ENCODE measurements around the gene ECE2.
A peak's percentile ranks its signal among the peaks of the same experiment; 100 is the strongest.
"Not testable (repeated sequence)": the region's sequence is repeated elsewhere in the genome, so short reads cannot be mapped to it uniquely, and the experiment has no call there.

ECE2 gene

GRCh38 chr3:184334470-184335158 lies 58.8 kb downstream of the ECE2 start:
- no peaks in the 10 kb centered on the region for H3K27me3 ChIP-seq (replicated peaks; ENCODE audit: control insufficient read depth, insufficient read depth, low read length)
- H3K4me1 ChIP-seq (ENCODE audit: control insufficient read depth, insufficient read depth, low read length), result peaks cover 45% of the 10 kb centered on the region
- DNase-seq (ENCODE audit: low read depth), result peak; percentile 44
- H3K4me3 ChIP-seq (ENCODE audit: low read length), result no peak overlapping the region
- no peak overlapping the region for H3K9ac ChIP-seq (ENCODE audit: low read length)
- H3K9me3 ChIP-seq (ENCODE audit: control insufficient read depth, low read length), result no peaks in the 10 kb centered on the region
- peaks cover 59% of the 10 kb centered on the region for H3K36me3 ChIP-seq (ENCODE audit: control insufficient read depth, insufficient read depth, low read length, severe bottlenecking)

- peaks cover 43% of the 10 kb centered on the region for H3K4me1 ChIP-seq (ENCODE audit: control insufficient read depth, insufficient read depth, low read length)
- H3K27me3 ChIP-seq (replicated peaks; ENCODE audit: control insufficient read depth, insufficient read depth, low read length), result no peaks in the 10 kb centered on the region
- no peaks in the 10 kb centered on the region for H3K9me3 ChIP-seq (ENCODE audit: control insufficient read depth, low read length)
- H3K36me3 ChIP-seq (ENCODE audit: control insufficient read depth, insufficient read depth, low read length, severe bottlenecking), result peaks cover 52% of the 10 kb centered on the region
- H3K9ac ChIP-seq (ENCODE audit: low read length), result peak overlapping the region; percentile 85
- H3K4me3 ChIP-seq (ENCODE audit: low read length), result peak overlapping the region; percentile 83
- no peak for DNase-seq (ENCODE audit: low read depth)
Observed at GRCh38 chr3:184335291-184335660, 59.5 kb downstream of the ECE2 start.

- H3K27me3 ChIP-seq (replicated peaks; ENCODE audit: control insufficient read depth, insufficient read depth, low read length), result no peaks in the 10 kb centered on the region
- H3K4me3 ChIP-seq (ENCODE audit: low read length), result peak overlapping the region; percentile 83
- peaks cover 43% of the 10 kb centered on the region for H3K4me1 ChIP-seq (ENCODE audit: control insufficient read depth, insufficient read depth, low read length)
- peak overlapping the region; percentile 85 for H3K9ac ChIP-seq (ENCODE audit: low read length)
- peak; percentile 93 for DNase-seq (ENCODE audit: low read depth)
- no peaks in the 10 kb centered on the region for H3K9me3 ChIP-seq (ENCODE audit: control insufficient read depth, low read length)
- H3K36me3 ChIP-seq (ENCODE audit: control insufficient read depth, insufficient read depth, low read length, severe bottlenecking), result peaks cover 46% of the 10 kb centered on the region
Observed at GRCh38 chr3:184335661-184336546, 60.1 kb downstream of the ECE2 start.

GRCh38 chr3:184336547-184337398 lies 61.0 kb downstream of the ECE2 start:
- Histone ChIP-seq H3K9me3 (ENCODE audit: control insufficient read depth, low read length) (no peaks in the 10 kb centered on the region), H3K4me1 (ENCODE audit: control insufficient read depth, insufficient read depth, low read length) (peaks cover 37% of the 10 kb centered on the region), H3K4me3 (ENCODE audit: low read length) (peak overlapping the region; percentile 83), H3K27me3 (replicated peaks; ENCODE audit: control insufficient read depth, insufficient read depth, low read length) (no peaks in the 10 kb centered on the region), H3K36me3 (ENCODE audit: control insufficient read depth, insufficient read depth, low read length, severe bottlenecking) (peaks cover 39% of the 10 kb centered on the region), H3K9ac (ENCODE audit: low read length) (peak overlapping the region; percentile 85)
- DNase-seq (ENCODE audit: low read depth), result peak; percentile 68

GRCh38 chr3:184337399-184337714 lies 61.5 kb downstream of the ECE2 start, which contains the start of gene FAM131A:
Gene FAM131A, plus strand, starts transcription at chr3:184337600. Its CDS starts 31 bp downstream, at chr3:184337631.
- peak within 1 kb of the TSS; percentile 85 for H3K9ac ChIP-seq (ENCODE audit: low read length)
- peak within 1 kb of the TSS; percentile 83 for H3K4me3 ChIP-seq (ENCODE audit: low read length)
- H3K36me3 ChIP-seq (ENCODE audit: control insufficient read depth, insufficient read depth, low read length, severe bottlenecking), result peaks cover 36% of the 10 kb centered on the region
- H3K4me1 ChIP-seq (ENCODE audit: control insufficient read depth, insufficient read depth, low read length), result peaks cover 35% of the 10 kb centered on the region
- no peaks in the 10 kb centered on the region for H3K9me3 ChIP-seq (ENCODE audit: control insufficient read depth, low read length)
- no peak for DNase-seq (ENCODE audit: low read depth)
- H3K27me3 ChIP-seq (replicated peaks; ENCODE audit: control insufficient read depth, insufficient read depth, low read length), result no peaks in the 10 kb centered on the region

- H3K9me3 ChIP-seq (ENCODE audit: control insufficient read depth, low read length), result no peaks in the 10 kb centered on the region
- no peaks in the 10 kb centered on the region for H3K27me3 ChIP-seq (replicated peaks; ENCODE audit: control insufficient read depth, insufficient read depth, low read length)
- H3K9ac ChIP-seq (ENCODE audit: low read length), result peak overlapping the region; percentile 85
- no peak for DNase-seq (ENCODE audit: low read depth)
- H3K36me3 ChIP-seq (ENCODE audit: control insufficient read depth, insufficient read depth, low read length, severe bottlenecking), result peaks cover 35% of the 10 kb centered on the region
- H3K4me3 ChIP-seq (ENCODE audit: low read length), result peak overlapping the region; percentile 56
- H3K4me1 ChIP-seq (ENCODE audit: control insufficient read depth, insufficient read depth, low read length), result peaks cover 35% of the 10 kb centered on the region
Observed at GRCh38 chr3:184337981-184338380, 62.2 kb downstream of the ECE2 start.

GRCh38 chr3:184338511-184338945 lies 62.7 kb downstream of the ECE2 start:
- DNase-seq (ENCODE audit: low read depth), result peak; percentile 62
- no peaks in the 10 kb centered on the region for H3K9me3 ChIP-seq (ENCODE audit: control insufficient read depth, low read length)
- peak overlapping the region; percentile 85 for H3K9ac ChIP-seq (ENCODE audit: low read length)
- peaks cover 35% of the 10 kb centered on the region for H3K36me3 ChIP-seq (ENCODE audit: control insufficient read depth, insufficient read depth, low read length, severe bottlenecking)
- peak overlapping the region; percentile 56 for H3K4me3 ChIP-seq (ENCODE audit: low read length)
- no peaks in the 10 kb centered on the region for H3K27me3 ChIP-seq (replicated peaks; ENCODE audit: control insufficient read depth, insufficient read depth, low read length)
- H3K4me1 ChIP-seq (ENCODE audit: control insufficient read depth, insufficient read depth, low read length), result peaks cover 35% of the 10 kb centered on the region

GRCh38 chr3:184339001-184339400 lies 63.2 kb downstream of the ECE2 start:
- Histone ChIP-seq H3K4me1 (ENCODE audit: control insufficient read depth, insufficient read depth, low read length) (peaks cover 34% of the 10 kb centered on the region), H3K4me3 (ENCODE audit: low read length) (peak overlapping the region; percentile 56), H3K9me3 (ENCODE audit: control insufficient read depth, low read length) (no peaks in the 10 kb centered on the region), H3K27me3 (replicated peaks; ENCODE audit: control insufficient read depth, insufficient read depth, low read length) (no peaks in the 10 kb centered on the region), H3K9ac (ENCODE audit: low read length) (peak overlapping the region; percentile 85), H3K36me3 (ENCODE audit: control insufficient read depth, insufficient read depth, low read length, severe bottlenecking) (peaks cover 33% of the 10 kb centered on the region)
- no peak for DNase-seq (ENCODE audit: low read depth)

GRCh38 chr3:184339451-184340135 lies 63.8 kb downstream of the ECE2 start:
- H3K4me3 ChIP-seq (ENCODE audit: low read length); H3K27me3 ChIP-seq (replicated peaks; ENCODE audit: control insufficient read depth, insufficient read depth, low read length); H3K9me3 ChIP-seq (ENCODE audit: control insufficient read depth, low read length); DNase-seq (ENCODE audit: low read depth); H3K9ac ChIP-seq (ENCODE audit: low read length): not testable (repeated sequence)
- Histone ChIP-seq H3K36me3 (ENCODE audit: control insufficient read depth, insufficient read depth, low read length, severe bottlenecking) (peaks cover 27% of the 10 kb centered on the region), H3K4me1 (ENCODE audit: control insufficient read depth, insufficient read depth, low read length) (peaks cover 28% of the 10 kb centered on the region)

- no peaks in the 10 kb centered on the region for H3K27me3 ChIP-seq (replicated peaks; ENCODE audit: control insufficient read depth, insufficient read depth, low read length)
- DNase-seq (ENCODE audit: low read depth), result no peak
- no peak overlapping the region for H3K9ac ChIP-seq (ENCODE audit: low read length)
- peaks cover 28% of the 10 kb centered on the region for H3K4me1 ChIP-seq (ENCODE audit: control insufficient read depth, insufficient read depth, low read length)
- H3K36me3 ChIP-seq (ENCODE audit: control insufficient read depth, insufficient read depth, low read length, severe bottlenecking), result peaks cover 17% of the 10 kb centered on the region
- H3K9me3 ChIP-seq (ENCODE audit: control insufficient read depth, low read length), result no peaks in the 10 kb centered on the region
- H3K4me3 ChIP-seq (ENCODE audit: low read length), result no peak overlapping the region
Observed at GRCh38 chr3:184341925-184342324, 66.1 kb downstream of the ECE2 start.
